SK-N-SH (cell line): Measurements from ENCODE around the gene PCMT1. TPM values are rescaled to one million over a fixed set of nuclear protein-coding genes. Genes with fewer than 3 reads are reported as not detected.
A peak's percentile ranks its signal among the peaks of the same experiment; 100 is the strongest.
"Not testable (repeated sequence)": the region's sequence is repeated elsewhere in the genome, so short reads cannot be mapped to it uniquely, and the experiment has no call there.

Source experiments
- CTCF ChIA-PET: fragments of 300-600, 350-600 bp; formaldehyde crosslinking; extraction: SDS; loops from one replicate; lab custom pipeline; 2021; lab: Yijun Ruan, JAX
- POLR2A ChIA-PET: fragments of 350-600 bp; sonication (Branson Sonifier 250); formaldehyde crosslinking; extraction: SDS; loops from one replicate; lab custom pipeline; 2020; ENCODE audit warnings: antibody characterized with exemption, inconsistent platforms; lab: Yijun Ruan, JAX
- DNase-seq: peaks from one replicate; pipeline ENCODE4 v3.0.0; 2012
- H2AFZ ChIP-seq: fragments of 200-600 bp; sonication (generic); 2 replicates; pipeline ENCODE4 v1.8.1; 2016; ENCODE audit warnings: antibody characterized with exemption, mild to moderate bottlenecking, low read depth
- H3F3A ChIP-seq: fragments of 200-600 bp; sonication (generic); replicated peaks from 2 replicates; pipeline ENCODE3; 2016; ENCODE audit warnings: antibody characterized with exemption, mild to moderate bottlenecking; ENCODE audit not compliant: insufficient read depth
- H3K27ac ChIP-seq, 2 experiments: fragments of 200-500 bp in 1 of 2; fragments of 200-600 bp in 1 of 2; sonication (Bioruptor generic) in 1 of 2; sonication (generic), shearing (Covaris generic) in 1 of 2; 2 replicates each; pipeline versions ENCODE4 v1.5.1 to v1.6.1; 2014 to 2016; ENCODE audit warnings: low read depth in 2 of 2, inconsistent platforms in 1 of 2, low read length in 1 of 2, mild to moderate bottlenecking in 1 of 2, mixed read lengths in 1 of 2
- H3K27me3 ChIP-seq: fragments of 200-600 bp; sonication (generic), shearing (Covaris generic); 2 replicates; pipeline ENCODE4 v1.6.1; 2016; ENCODE audit warnings: mixed run types; ENCODE audit not compliant: insufficient read depth
- H3K36me3 ChIP-seq, 2 experiments: fragments of 200-500 bp in 1 of 2; fragments of 200-600 bp in 1 of 2; sonication (Bioruptor generic) in 1 of 2; sonication (generic) in 1 of 2; replicated peaks in 1 of 2; 2 replicates each; pipeline versions ENCODE3 to v1.5.1; 2014 to 2016; ENCODE audit warnings: low read length in 1 of 2, mild to moderate bottlenecking in 1 of 2; ENCODE audit not compliant: insufficient read depth in 2 of 2, control insufficient read depth in 1 of 2
- H3K4me1 ChIP-seq, 2 experiments: fragments of 200-500 bp in 1 of 2; fragments of 200-600 bp in 1 of 2; sonication (Bioruptor generic) in 1 of 2; sonication (generic), shearing (Covaris generic) in 1 of 2; 2 replicates each; pipeline versions ENCODE4 v1.5.1 to v1.6.1; 2014 to 2016; ENCODE audit warnings: low read depth in 1 of 2, low read length in 1 of 2, mixed run types in 1 of 2; ENCODE audit not compliant: insufficient read depth in 2 of 2, control insufficient read depth in 1 of 2
- H3K4me2 ChIP-seq: fragments of 200-600 bp; sonication (generic), shearing (Covaris generic); 2 replicates; pipeline ENCODE4 v1.6.1; 2017; ENCODE audit warnings: mixed run types
- H3K4me3 ChIP-seq, 2 experiments: fragments of 200-500 bp in 1 of 2; fragments of 200-600 bp in 1 of 2; sonication (Bioruptor generic) in 1 of 2; sonication (generic), shearing (Covaris generic) in 1 of 2; 2 replicates each; pipeline versions ENCODE4 v1.5.1 to v1.8.1; 2014 to 2016; ENCODE audit warnings: low read depth in 2 of 2, inconsistent platforms in 1 of 2, low read length in 1 of 2, mild to moderate bottlenecking in 1 of 2, mixed read lengths in 1 of 2, moderate library complexity in 1 of 2
- H3K79me2 ChIP-seq: fragments of 200-600 bp; sonication (generic); 2 replicates; pipeline ENCODE4 v1.8.1; 2017; ENCODE audit warnings: mild to moderate bottlenecking; ENCODE audit not compliant: insufficient read depth
- H3K9ac ChIP-seq: fragments of 200-600 bp; sonication (generic); 2 replicates; pipeline ENCODE4 v1.6.1; 2017; ENCODE audit warnings: mixed run types
- H3K9me2 ChIP-seq: fragments of 200-600 bp; sonication (generic); 2 replicates; pipeline ENCODE4 v1.6.1; 2017; ENCODE audit warnings: mixed run types
- H3K9me3 ChIP-seq: fragments of 200-600 bp; sonication (generic); 2 replicates; pipeline ENCODE4 v1.6.1; 2017; ENCODE audit warnings: mixed run types, mild to moderate bottlenecking, moderate library complexity
- H4K20me1 ChIP-seq: fragments of 200-600 bp; sonication (generic); 2 replicates; pipeline ENCODE4 v1.6.1; 2017; ENCODE audit warnings: mild to moderate bottlenecking, mixed run types; ENCODE audit not compliant: insufficient read depth
- ELF1 ChIP-seq: IDR thresholded peaks from 2 replicates; pipeline ENCODE4 v1.4.0; 2012
- FOXJ3 ChIP-seq: sonication (generic); formaldehyde crosslinking; IDR thresholded peaks from 2 replicates; pipeline ENCODE4 v1.5.1; 2020; ENCODE audit warnings: mild to moderate bottlenecking, missing genetic modification reagents
- GATA2 ChIP-seq: sonication (generic); formaldehyde crosslinking; IDR thresholded peaks from 2 replicates; pipeline ENCODE4 v1.5.0; 2020; ENCODE audit warnings: mild to moderate bottlenecking, missing genetic modification reagents
- JUND ChIP-seq: IDR thresholded peaks from 2 replicates; pipeline ENCODE4 v1.4.0; 2012
- MXI1 ChIP-seq: IDR thresholded peaks from 2 replicates; pipeline ENCODE4 v1.6.1; 2012; ENCODE audit warnings: mild to moderate bottlenecking, low read depth, low read length, improper control_type of control experiment
- POLR2AphosphoS5 ChIP-seq: IDR thresholded peaks from 2 replicates; pipeline ENCODE4 v1.6.1; 2012; ENCODE audit warnings: low read depth, low read length
- RAD21 ChIP-seq: IDR thresholded peaks from 2 replicates; pipeline ENCODE4 v1.6.1; 2012; ENCODE audit warnings: mild to moderate bottlenecking, low read length
- RCOR1 ChIP-seq: fragments of 150-350 bp; IDR thresholded peaks from 2 replicates; pipeline ENCODE4 v1.6.1; 2017; ENCODE audit warnings: antibody characterized with exemption, low read length
- USF2 ChIP-seq: fragments of 150-350 bp; IDR thresholded peaks from 2 replicates; pipeline ENCODE4 v1.6.1; 2017; ENCODE audit warnings: antibody characterized with exemption, low read length, low read depth, borderline replicate concordance
- WGBS: methylation state at CpG from one replicate; pipeline ENCODE4 v1.1.6; 2017; ENCODE audit warnings: low lambda C conversion rate; 5-methylcytosine and 5-hydroxymethylcytosine counted together
- polyA plus RNA-seq, 3 experiments: library from polyadenylated mRNA; depleted of rRNA; stranded (reverse); fragments of >200 nt; gene quantifications; 2 replicates each; pipeline ENCODE4 v1.2.3, GENCODE V29; 2012
- TF ChIP-seq, protein P1 (sequence below): IDR thresholded peaks from 2 replicates; pipeline ENCODE4 v1.4.0; 2012; ENCODE audit warnings: low read depth, borderline replicate concordance

PCMT1 gene
- polyA plus RNA-seq, 1 of the 3 experiments (the other 2 are of a cell fraction) = 190 TPM

DNA sequence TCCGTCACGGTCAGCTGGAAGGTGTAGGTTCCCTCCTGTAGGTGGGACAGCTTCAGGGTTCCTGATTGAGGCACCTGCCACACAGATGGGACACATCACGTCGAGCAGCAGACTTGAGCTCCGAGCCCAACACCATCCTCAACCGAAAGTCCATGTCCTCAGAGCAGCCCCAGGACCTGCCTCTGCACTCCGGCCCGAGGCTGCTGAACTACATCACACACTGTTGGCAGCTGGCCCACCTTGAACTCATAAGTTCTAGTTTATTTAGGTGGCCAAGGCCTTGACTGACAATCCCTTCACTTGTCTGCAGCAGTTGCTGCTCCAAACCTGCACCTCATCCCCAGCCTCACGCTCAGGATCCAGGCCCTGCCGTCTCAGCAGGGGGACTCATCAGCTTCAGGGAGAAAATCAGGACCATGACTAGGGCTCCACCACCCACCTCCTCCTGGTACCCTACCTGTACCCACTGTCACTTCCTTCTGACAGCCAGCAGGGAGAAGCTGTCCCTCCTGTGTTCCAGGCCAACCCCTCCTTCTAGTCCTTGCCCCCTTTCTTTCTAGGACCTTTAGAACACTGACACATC is 93.6 kb downstream of the PCMT1 start:
- H3K4me3 ChIP-seq = no peak overlapping the region
- TF ChIP-seq POLR2AphosphoS5 (no peak), FOXJ3 (CRISPR knock-in tag) (no peak), RCOR1 (no peak), JUND (no peak), ELF1 (no peak), RAD21 (no peak), GATA2 (no peak), USF2 (no peak), MXI1 (no peak)
- TF ChIP-seq, protein P1, sequence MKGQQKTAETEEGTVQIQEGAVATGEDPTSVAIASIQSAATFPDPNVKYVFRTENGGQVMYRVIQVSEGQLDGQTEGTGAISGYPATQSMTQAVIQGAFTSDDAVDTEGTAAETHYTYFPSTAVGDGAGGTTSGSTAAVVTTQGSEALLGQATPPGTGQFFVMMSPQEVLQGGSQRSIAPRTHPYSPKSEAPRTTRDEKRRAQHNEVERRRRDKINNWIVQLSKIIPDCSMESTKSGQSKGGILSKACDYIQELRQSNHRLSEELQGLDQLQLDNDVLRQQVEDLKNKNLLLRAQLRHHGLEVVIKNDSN = no peak
- TF ChIP-seq, all 33 proteins: peak for 0
- Histone ChIP-seq H3K27me3 (no peaks in the 10 kb centered on the region), H3K36me3 (peaks cover 0 to 3% of the 10 kb centered on the region in 2 experiments), H3K4me1 (peaks cover 35 to 63% of the 10 kb centered on the region in 2 experiments), H3K9ac (no peak overlapping the region), H3K4me2 (no peak overlapping the region), H3F3A (peaks cover 33% of the 10 kb centered on the region), H3K9me3 (no peaks in the 10 kb centered on the region), H3K27ac (no peak overlapping the region), H2AFZ (no peak overlapping the region), H3K9me2 (no peaks in the 10 kb centered on the region), H3K79me2 (peaks cover 7% of the 10 kb centered on the region; the same call in 1 of the 2 replicates), H4K20me1 (peaks cover 4% of the 10 kb centered on the region; the same call in 1 of the 2 replicates)
- ChIA-PET CTCF (interaction anchor here (1.8 to 3.1 kb wide), 3 partner anchors 8 to 63 kb away, joined by 4 to 19 read pairs (median 13); no protein-coding TSS in a partner anchor), POLR2A (no interaction called here)
- DNase-seq = no peak
- 81% methylated on average over 6 of the region's 10 CpGs for WGBS

- WGBS = 76% methylated on average over 4 of the region's 4 CpGs
- H3F3A ChIP-seq = peaks cover 42% of the 10 kb centered on the region
- H3K27me3 ChIP-seq, H3K9me3 ChIP-seq, H4K20me1 ChIP-seq, H3K4me3 ChIP-seq, H3K9ac ChIP-seq, DNase-seq, H3K4me2 ChIP-seq, H3K79me2 ChIP-seq, H3K36me3 ChIP-seq, H3K9me2 ChIP-seq, H2AFZ ChIP-seq: not testable (repeated sequence)
- ChIA-PET CTCF (interaction anchor here (1.8 to 3.1 kb wide), 3 partner anchors 9 to 62 kb away, joined by 4 to 19 read pairs (median 13); no protein-coding TSS in a partner anchor), POLR2A (interaction anchor here (0.9 kb wide), 1 partner anchor 20 kb away, joined by 4 read pairs; no protein-coding TSS in a partner anchor)
- peaks cover 35 to 63% of the 10 kb centered on the region in 2 experiments for H3K4me1 ChIP-seq
- peak overlapping the region in 1 of 2 experiments; percentile 54; a peak in 2 of 4 replicates for H3K27ac ChIP-seq
These were observed 94.5 kb downstream of the PCMT1 start for GRCh38 chr6:149844036-149844435.
